Erythroblast (primary cell): ENCODE measurements around the gene WDR1.

Experiments used
- DNase-seq, 2 experiments: peaks; one replicate each; lab custom pipeline; 2025; lab: John Stamatoyannopoulos, UW
- GATA1 ChIP-seq: IDR thresholded peaks from 2 replicates; pipeline ENCODE4 v1.6.1; 2011; ENCODE audit warnings: low read depth, mild to moderate bottlenecking, control low read depth, low read length, moderate library complexity
- POLR2A ChIP-seq: IDR thresholded peaks from 2 replicates; pipeline ENCODE4 v1.6.1; 2011; ENCODE audit warnings: mild to moderate bottlenecking, low read length

Gene WDR1

DNA sequence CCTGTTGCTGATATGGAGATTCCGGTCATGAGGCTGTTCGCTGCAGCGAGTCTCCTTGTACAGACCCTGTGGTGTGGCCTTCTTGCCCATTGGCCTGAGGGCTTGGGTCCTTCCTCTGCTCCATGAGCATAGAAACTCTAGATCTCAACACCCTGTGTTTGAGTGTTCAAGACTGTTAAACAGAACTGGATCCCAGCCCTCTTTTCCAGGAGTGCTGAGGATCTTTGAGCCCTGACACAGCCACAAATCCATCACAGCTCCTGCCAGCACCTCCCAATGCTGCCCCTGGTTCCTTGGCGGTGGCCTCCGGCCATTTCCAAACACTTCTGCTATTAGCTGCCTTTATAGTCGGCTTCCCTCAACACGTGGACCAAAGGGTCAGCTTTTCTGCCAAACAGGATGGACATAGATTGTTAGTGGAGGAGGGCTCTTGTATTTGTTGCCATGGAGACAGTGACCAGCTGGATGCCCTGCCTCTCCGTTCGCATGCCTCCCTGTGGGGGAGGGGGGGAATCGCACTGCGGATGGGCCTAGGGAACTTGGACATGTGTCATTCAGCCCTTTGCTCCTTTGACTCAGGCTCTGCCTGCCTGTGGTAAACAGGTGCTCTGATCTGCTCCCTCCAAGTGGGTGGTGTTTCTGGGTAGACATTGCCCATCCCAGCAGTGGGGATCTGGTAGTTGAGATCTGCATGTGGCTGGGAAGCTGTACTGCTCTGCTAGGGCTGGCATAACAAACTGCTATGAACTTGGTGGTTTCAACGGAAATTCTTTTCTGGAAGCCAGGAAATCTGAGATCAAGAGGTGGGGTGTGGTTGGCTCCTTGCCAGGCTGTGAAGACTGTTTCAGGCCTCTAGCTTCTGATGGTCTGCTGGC, 6.9 kb upstream of the WDR1 start:
- TF ChIP-seq GATA1 (no peak), POLR2A (no peak)
- peak; percentile 50 to 51 for DNase-seq

GRCh38 chr4:10122236-10122932, 5.8 kb upstream of the WDR1 start:
- no peak for TF ChIP-seq POLR2A
- TF ChIP-seq GATA1, result no peak
- no peak for DNase-seq

DNA sequence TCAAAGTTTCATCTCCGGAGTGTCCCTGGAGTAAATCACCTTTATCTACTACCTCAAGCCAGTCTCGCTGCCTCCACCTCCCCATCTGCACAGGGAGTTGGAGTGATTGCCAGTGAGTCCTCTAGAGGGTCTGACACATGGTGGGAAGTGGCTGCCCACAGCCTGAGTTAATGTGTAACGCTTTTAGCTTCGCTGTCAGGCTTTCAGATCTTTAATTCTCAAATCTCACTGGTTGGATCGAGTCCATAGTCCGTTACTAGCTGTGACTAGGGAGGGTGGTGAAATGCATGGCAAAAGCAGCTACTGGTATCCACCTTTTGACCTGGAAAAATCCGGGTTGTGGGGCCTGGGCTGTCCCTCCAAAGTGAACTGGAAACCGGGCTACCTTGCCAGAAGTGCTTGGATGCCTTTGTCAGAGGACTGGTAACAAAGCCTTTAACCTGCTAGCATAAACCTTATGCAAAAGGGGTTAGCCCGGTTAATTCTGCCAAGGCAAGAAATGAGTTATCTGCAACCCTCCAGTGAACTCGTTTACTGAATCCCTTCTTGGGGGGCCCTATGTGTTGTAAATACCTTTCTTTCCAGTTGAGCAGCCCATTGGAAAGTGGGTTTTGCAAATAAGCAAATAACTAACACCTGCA, 5.1 kb upstream of the WDR1 start:
- DNase-seq, result no peak
- no peak for TF ChIP-seq POLR2A
- TF ChIP-seq GATA1, result no peak

- TF ChIP-seq POLR2A (no peak), GATA1 (no peak)
- DNase-seq, result no peak
Measured at GRCh38 chr4:10120943-10121567, 4.5 kb upstream of the WDR1 start.

DNA sequence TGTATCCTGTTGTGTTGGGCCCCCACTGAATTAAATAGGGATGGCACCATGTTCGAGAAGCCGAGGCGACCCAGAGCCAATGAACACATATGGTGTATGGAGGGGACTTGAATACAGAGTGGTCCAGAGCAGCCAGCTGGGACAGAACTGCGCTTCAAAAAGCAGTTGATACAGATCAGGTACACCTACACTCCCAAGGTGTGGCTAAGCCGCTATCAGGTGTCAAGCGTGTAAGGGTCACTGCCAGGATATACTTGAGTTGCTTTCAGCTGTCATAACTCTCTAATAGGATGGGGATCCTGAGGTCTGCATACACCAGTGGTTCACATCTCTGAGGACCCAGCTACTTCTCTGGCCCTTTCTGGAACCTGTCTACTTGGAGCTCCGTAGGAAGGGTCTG, 3.2 kb upstream of the WDR1 start:
- no peak for TF ChIP-seq GATA1
- no peak for TF ChIP-seq POLR2A

DNA sequence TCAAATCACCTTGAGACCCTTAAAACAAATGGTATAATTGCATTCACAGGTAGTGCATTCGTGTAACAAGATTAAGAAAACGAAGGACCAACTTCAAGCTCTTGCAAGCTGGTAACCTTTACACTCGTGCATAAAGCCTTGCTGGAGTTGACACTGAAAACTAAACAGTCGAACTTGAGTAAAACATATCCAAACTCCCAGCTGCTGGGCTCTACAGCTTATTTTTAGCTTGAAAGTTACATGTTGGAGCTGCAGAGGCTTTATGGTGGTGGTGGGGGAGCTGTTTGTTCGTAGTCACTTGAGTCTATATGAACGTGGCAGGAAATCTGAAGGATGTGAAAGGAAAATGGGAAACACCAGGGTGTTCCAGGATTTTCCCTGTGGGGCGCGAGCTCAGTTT, 2.7 kb upstream of the WDR1 start:
- TF ChIP-seq POLR2A, result no peak
- TF ChIP-seq GATA1, result no peak
- DNase-seq, result peak in 1 of 2 experiments; percentile 23

More for the DNA sequence above, 3.2 kb upstream of the WDR1 start:
- DNase-seq, result no peak

- TF ChIP-seq POLR2A, result no peak
- TF ChIP-seq GATA1, result no peak
- peak in 1 of 2 experiments; percentile 53 for DNase-seq
Measured at GRCh38 chr4:10118048-10119004, 1.7 kb upstream of the WDR1 start.

DNA sequence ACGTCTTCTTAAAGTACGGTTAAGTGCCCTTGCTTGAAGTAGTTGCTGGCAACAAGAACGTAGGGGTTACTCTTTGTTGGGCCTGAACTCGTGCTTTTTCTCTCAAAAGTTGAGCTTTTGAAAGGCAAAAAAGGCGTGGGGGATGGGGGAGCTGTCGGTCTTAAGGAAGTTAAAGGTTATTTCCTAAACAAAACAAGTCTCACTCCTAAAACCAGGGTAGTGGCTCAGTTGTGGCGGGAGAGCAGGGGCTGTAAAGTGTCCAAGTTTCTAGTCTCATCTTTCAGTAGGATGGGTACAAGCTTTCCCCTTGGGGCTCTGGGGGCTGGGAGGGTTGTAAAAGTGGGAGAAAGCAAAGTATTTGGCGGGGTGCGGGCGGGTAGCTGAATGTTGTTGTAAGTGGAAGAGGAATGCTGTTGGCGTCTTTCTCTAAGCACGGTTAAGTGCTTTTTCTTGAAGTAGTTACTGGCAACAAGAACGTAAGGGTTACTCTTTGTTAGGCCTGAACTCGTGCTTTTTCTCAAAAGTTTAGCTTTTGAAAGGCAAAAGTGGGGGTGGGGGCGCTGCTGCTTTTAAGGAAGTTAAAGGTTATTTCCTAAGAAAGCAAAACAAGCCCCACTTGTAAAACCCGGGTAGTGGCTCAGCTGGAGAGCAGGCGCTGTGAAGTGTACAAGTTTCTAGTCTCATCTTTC, 904 bp upstream of the WDR1 start:
- TF ChIP-seq GATA1, result no peak
- peak; percentile 46 for TF ChIP-seq POLR2A
- no peak for DNase-seq

DNA sequence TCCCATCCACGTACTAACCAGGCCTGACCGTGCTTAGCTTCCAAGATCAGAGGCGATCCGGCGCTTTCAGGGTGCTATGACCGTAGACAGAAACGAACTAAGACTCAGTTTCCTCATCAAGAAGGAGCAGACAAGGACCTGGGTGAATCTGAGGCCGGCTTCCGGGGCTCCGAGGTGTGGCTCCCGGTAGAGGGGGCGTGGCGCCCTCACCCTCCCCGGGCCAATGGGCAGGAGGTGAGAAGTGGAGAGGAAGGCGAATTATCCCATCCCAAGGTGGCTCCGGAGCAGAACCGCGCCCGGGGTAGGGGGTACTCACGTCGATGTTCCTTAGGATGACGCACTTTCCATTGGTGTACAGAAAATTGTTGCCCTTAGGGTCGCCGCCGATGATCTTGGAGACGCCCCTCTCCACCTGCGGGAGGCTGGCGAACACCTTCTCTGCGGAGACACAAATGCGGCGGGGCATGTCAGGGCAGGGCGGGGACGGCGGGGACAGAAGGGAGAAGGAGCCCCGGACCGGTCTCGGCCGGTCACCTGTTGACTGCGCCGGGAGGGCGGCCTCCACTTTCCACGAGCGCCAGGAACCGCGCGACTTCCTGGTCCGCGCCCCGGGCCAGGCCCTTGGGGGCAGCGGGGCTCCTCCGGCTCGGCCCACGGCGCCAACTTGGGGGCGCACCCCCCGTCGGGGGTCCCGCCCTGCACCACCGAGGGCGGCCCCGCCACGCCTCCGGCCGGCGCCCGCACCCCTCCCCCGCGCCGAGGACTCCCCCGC, 616 bp downstream of the WDR1 start:
- TF ChIP-seq GATA1, result no peak
- TF ChIP-seq POLR2A, result peak; percentile 12
- DNase-seq, result peak; percentile 74 to 78

DNA sequence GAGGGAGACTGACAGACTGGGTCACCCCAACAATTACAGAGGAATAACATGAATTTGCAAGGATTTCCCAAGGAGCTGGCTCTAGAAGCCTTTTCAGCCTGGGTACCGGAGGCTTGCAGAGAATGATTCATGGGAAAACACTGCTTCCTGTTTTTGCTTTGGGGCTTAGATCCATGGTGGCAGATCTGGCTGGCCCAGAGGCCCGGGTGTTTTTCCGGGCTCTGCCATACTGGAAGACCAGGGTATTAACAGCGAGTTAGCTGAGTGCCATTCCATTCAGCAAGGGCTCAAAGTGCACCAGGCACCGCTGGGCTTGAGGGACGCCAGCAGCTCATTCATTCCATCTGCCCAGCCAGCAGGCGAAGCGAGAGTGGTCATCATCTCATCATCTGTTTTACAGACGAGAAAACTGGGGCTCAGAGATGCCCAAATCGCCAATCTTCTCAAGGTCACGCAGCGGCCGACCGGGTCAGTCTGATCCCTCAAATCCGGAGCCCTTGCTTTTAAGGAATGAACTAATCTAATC, 1.3 kb downstream of the WDR1 start:
- DNase-seq, result no peak
- no peak for TF ChIP-seq POLR2A
- TF ChIP-seq GATA1, result no peak

DNA sequence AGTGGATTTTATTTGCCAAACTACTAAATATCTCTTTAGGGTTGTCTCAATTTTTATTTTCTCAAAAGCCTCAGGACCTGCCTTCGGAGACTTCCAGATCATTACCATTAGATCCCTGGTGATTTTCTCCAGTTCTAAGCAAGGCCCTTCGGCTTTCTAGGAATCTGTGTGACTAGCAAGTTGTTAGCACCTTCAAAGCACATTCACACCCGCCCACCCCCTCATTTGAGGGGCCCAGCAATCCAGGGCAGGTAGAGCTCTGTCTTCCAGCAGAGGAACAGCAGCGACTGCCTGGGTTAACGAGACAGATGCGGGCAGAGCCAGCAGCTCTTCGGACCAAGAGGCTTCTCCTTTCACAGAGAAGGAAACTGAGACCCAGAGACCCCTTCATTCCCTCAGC, 2.0 kb downstream of the WDR1 start:
- no peak for TF ChIP-seq POLR2A
- TF ChIP-seq GATA1, result no peak
- no peak for DNase-seq

GRCh38 chr4:10114147-10114546, 2.5 kb downstream of the WDR1 start:
- no peak for TF ChIP-seq POLR2A
- TF ChIP-seq GATA1, result no peak
- peak in 1 of 2 experiments; percentile 16 for DNase-seq
